ENCODE measurements around the gene RCSD1.

The RCSD1 gene

DNA sequence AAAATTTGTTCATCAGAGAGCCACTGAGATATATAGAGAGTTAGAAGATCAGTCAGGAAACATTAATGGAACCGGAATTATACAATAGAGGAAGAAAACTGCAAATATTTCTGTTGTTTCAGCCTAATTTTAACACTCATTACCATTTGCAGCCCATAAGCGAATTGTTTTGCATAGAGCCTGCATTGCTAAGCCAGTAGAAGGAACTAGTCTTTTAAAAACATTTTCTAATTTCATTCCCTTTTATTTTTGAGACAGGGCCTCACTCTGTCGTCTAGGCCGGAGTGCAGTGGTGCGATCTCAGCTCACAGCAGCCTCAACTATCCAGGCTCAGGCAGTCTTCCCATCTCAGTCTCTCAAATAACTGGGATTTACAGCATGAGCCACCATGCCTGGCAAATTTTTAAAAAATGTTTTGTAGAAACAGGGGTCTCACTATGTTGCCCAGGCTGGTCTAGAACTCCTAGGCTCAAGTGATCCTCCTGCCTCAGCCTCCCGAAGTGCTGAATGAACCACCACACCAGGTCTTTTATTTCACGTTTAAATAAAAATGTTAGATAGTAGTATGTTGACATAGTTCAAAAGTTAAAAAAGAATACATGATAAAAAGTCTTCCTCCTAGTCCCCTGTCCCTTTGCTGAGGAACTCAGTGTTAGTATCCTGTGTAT is 117.1 kb downstream of the RCSD1 start:
- DNase-seq (ENCODE audit: low read depth): no peak

DNA sequence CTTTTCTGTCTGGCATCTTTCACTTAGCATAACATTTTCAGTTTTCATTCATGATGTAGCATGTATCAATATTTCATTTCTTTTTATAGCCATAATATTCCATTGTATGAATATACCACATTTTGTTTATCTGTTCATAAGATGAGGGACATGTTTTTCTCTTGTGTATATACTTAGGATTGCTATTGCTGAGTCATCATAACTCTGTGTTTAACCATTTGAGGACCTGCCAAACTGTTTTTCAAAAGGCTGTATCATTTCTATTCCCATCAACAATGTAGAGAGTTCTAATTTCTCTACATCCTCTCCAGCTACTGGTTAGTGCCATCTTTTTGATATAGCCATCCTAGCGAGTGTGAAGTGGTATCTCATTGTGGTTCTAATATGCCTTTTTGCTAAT is 118.0 kb downstream of the RCSD1 start:
- DNase-seq (ENCODE audit: low read depth): no peak

DNA sequence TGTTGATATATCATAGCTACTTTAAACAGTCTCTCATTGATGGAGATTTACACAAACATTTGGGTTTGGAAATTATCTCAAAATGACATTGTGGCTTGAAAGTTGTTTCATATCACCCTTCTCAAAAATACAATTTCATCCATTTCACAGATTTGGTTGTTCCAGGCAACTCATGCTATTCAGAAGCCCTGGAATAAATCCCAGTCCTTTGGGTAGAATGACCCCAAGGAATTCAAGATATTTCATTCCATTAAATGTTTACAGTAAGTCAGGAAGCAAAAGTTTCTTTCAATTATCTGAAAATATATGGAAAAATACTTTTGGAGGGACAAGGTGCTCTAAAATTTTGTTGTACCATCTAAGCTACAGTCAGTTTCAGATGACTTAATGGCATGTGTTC is 118.9 kb downstream of the RCSD1 start:
- no peak for DNase-seq (ENCODE audit: low read depth)

DNA sequence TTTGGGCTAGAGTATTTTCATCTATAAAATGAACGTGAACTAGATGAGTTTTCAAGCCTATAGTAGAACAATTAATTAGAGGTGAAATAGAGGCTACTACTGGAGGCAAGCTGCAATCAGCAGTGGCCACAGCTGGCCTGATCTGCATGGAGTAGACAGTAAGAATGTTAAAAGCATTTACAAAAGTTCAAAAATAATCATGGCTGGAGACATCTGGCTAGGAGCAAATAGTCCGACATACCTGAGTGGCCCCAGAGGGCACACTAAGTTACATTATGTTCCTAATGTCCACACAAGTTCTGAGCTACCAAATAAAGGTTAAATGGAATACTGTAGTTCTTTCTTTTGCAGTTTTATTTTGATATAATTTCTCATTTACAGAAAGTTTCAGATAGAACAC is 119.7 kb downstream of the RCSD1 start:
- no peak for DNase-seq (ENCODE audit: low read depth)

DNA sequence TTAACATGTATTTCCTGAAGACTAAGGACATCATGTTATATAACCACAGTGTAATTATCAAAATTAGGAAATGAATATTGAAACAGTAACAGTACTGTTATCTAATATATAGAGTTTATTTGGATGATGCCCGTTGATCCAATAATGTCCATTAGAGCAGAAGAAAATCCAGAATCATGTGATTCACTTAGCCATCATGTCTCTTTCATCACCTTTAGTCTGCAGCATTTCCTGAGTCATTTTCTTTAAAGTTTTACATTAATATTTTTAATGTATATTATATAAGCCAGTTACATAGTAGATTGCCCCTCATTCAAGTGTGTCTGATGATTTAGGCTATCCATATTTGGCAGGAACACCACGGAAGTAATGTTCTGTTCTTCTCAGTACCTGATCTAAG is 120.6 kb downstream of the RCSD1 start:
- DNase-seq (ENCODE audit: low read depth): no peak

DNA sequence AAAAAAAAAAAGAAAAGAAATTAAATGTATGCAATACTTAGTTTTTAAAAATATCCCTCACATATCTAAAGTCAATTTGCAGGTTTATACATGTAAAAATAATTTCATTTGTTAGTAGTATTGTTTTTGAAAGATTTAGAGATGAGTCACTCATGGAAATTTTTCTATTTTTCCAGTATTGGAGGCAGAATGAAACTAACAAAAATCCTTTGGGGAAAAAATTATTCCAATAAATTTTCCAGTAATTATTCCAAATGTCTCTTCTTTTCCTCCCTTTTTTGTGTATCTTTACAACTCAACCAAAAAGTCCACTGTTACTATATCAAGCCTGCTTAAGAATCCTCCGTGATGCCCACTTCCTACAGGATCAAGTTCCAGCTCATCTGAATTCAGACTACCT is 121.6 kb downstream of the RCSD1 start:
- no peak for DNase-seq (ENCODE audit: low read depth)

DNA sequence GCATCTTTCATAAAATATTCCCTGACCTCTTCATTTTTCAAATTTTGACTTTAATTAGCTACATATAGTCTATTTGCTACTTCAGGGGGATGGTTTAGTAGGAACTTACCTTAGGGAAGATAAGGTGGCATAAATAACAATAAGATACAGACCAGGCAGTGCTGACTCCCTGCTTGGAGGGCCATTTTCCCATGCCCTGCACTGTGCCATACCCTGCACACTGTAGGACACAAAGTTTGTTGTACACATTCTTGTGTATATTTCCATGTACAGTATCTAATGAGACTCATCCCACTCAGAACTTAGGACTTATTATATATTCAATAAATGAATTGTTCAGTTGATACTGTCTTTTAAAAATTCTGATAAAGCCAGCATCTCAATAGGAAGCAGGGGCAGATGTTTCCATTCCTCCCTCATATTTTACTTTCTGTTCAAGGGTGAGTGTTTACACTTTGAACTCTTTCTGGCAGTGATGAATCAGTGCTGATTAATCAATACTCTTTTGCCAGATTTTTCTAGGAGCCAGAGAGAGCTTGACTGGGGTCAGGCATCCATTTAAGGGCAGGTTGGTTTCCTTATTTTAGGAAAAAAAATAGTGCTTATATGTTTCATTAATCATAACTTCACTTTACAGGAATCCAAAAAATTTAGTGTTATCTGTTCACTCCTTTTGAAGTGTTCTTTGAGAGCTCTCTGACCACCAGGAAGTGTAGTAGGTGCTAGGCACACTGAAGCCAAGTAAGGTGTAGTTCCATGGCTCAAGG is 122.4 kb downstream of the RCSD1 start:
- no peak for DNase-seq (ENCODE audit: low read depth)

DNA sequence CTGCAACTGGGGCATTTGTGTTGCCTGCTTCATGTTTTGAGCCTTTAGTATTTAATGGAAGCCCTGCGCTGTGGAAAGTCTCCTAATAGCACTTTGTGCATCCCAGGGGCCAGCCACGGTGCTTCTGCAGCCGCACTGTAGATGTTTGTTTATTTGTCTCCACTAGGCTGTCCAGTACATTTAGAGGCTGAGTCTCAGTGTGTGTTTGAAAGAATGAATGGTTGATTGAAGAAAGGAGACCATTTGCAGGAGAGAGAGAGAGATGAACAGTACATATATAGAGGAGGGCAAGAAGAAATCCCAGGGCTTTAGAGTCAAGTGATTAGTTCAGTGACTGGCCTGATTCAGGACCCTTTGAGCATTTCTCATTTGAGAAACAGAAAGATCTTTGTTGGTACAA is 125.6 kb downstream of the RCSD1 start:
- no peak for DNase-seq (ENCODE audit: low read depth)

Data from activated T-cell treated with anti-CD3 and anti-CD28 coated beads for 24 hours (primary cell).